Ascending aorta (tissue), 2 donors: ENCODE measurements around the gene ABHD12. TPM values are rescaled to one million over a fixed set of nuclear protein-coding genes. Genes with fewer than 3 reads are reported as not detected.

Source experiments
- DNase-seq, 2 donors: peaks; one replicate each; pipeline ENCODE4 v3.0.0-alpha.2; 2019; ENCODE audit warnings: low spot score in 2 of 2
- H3K27ac ChIP-seq, 2 donors: fragments of 200-600 bp; sonication (generic); one replicate each; pipeline ENCODE4 v1.5.1; 2016 to 2017; ENCODE audit warnings: mild to moderate bottlenecking in 1 of 2
- H3K27me3 ChIP-seq: fragments of 200-600 bp; sonication (generic); one replicate; pipeline ENCODE4 v1.5.1; 2017
- H3K36me3 ChIP-seq, 2 donors: fragments of 200-600 bp; sonication (generic); one replicate each; pipeline ENCODE4 v1.5.1; 2016
- H3K4me1 ChIP-seq, 2 donors: fragments of 200-600 bp; sonication (generic); one replicate each; pipeline ENCODE4 v1.5.1; 2016 to 2017; ENCODE audit warnings: mild to moderate bottlenecking in 1 of 2
- H3K4me3 ChIP-seq, 2 donors: fragments of 200-600 bp; sonication (generic); one replicate each; pipeline ENCODE4 v1.5.1; 2016 to 2017; ENCODE audit warnings: mild to moderate bottlenecking in 1 of 2
- H3K9me3 ChIP-seq, 2 donors: fragments of 200-600 bp; sonication (generic); one replicate each; pipeline ENCODE4 v1.5.1; 2016
- intact Hi-C: fragments of 100-400 bp; cut with DNase I; formaldehyde crosslinking; loops from one replicate; pipeline ENCODE4 v1.15.1; 2023
- total RNA-seq: library from RNA; depleted of rRNA; stranded (reverse); fragments of >200 nt; gene quantifications from one replicate; pipeline ENCODE4 v1.1.0, GENCODE V29; 2016
- TF ChIP-seq, protein P1 (sequence below), 3 experiments: fragments of 200-600 bp in 2 of 3; fragments of 450-650 bp in 1 of 3; sonication (generic) in 2 of 3; IDR thresholded peaks; one replicate each; pipeline ENCODE4 v1.5.1; 2016 to 2019; ENCODE audit warnings: antibody characterized with exemption in 3 of 3, mild to moderate bottlenecking in 1 of 3, moderate library complexity in 1 of 3

ABHD12 gene
- total RNA-seq, 1 donor from 2014 or later, result 24.3 TPM

- Histone ChIP-seq H3K4me3 (no peak overlapping the region), H3K9me3 (no peaks in the 10 kb centered on the region), H3K36me3 (no peaks in the 10 kb centered on the region), H3K27me3 (no peaks in the 10 kb centered on the region), H3K4me1 (no peaks in the 10 kb centered on the region), H3K27ac (no peak overlapping the region)
- DNase-seq, result no peak
- TF ChIP-seq, protein P1, sequence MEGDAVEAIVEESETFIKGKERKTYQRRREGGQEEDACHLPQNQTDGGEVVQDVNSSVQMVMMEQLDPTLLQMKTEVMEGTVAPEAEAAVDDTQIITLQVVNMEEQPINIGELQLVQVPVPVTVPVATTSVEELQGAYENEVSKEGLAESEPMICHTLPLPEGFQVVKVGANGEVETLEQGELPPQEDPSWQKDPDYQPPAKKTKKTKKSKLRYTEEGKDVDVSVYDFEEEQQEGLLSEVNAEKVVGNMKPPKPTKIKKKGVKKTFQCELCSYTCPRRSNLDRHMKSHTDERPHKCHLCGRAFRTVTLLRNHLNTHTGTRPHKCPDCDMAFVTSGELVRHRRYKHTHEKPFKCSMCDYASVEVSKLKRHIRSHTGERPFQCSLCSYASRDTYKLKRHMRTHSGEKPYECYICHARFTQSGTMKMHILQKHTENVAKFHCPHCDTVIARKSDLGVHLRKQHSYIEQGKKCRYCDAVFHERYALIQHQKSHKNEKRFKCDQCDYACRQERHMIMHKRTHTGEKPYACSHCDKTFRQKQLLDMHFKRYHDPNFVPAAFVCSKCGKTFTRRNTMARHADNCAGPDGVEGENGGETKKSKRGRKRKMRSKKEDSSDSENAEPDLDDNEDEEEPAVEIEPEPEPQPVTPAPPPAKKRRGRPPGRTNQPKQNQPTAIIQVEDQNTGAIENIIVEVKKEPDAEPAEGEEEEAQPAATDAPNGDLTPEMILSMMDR (IDR thresholded peaks at IDR 0.05), result no peak
- intact Hi-C loops, result no loop called here
Measured at GRCh38 chr20:25364879-25365699, 25.5 kb downstream of the ABHD12 start.

DNA sequence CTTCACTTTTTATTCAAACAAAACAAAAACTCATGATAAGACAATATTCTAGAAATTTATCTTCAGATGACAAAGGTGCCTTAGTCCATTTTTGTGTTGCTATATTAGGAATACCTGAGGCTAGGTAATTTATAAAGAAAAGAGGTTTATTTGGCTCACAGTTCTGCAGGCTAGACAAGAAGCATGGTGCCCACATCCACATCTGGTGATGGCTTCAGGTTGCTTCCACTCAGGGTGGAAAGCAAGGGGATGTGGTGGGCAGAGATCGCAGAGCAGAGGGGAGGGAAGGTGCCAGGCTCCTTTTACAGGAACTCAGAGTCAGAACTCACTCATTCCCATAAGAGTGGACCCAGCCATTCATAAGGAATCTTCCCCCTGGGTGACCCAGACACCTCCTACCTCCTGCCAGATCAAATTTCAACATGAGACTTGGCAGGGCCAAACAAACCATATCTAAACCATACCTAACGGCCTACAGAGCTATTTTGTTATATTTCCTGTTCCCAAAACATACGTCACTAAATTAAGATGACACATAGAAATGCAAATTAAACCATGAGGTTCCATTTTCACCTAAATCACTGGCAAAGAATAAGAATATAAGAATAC, 26.4 kb downstream of the ABHD12 start:
- Histone ChIP-seq H3K27me3 (no peaks in the 10 kb centered on the region), H3K36me3 (no peaks in the 10 kb centered on the region), H3K27ac (no peak overlapping the region), H3K9me3 (no peaks in the 10 kb centered on the region), H3K4me1 (no peaks in the 10 kb centered on the region), H3K4me3 (no peak overlapping the region)
- TF ChIP-seq, protein P1 (IDR thresholded peaks at IDR 0.05), result no peak
- no peak for DNase-seq
- intact Hi-C loops, result no loop called here

GRCh38 chr20:25361287-25361683, 29.4 kb downstream of the ABHD12 start:
- H3K27ac ChIP-seq, result no peak overlapping the region
- DNase-seq, result no peak
- H3K4me3 ChIP-seq, result no peak overlapping the region
- no peaks in the 10 kb centered on the region for H3K9me3 ChIP-seq
- no peaks in the 10 kb centered on the region for H3K36me3 ChIP-seq
- TF ChIP-seq, protein P1 (IDR thresholded peaks at IDR 0.05), result no peak
- no peaks in the 10 kb centered on the region for H3K4me1 ChIP-seq
- H3K27me3 ChIP-seq, result no peaks in the 10 kb centered on the region
- intact Hi-C loops, result no loop called here

- H3K4me1 ChIP-seq, result no peaks in the 10 kb centered on the region
- no peaks in the 10 kb centered on the region for H3K36me3 ChIP-seq
- TF ChIP-seq, protein P1 (IDR thresholded peaks at IDR 0.05), result no peak
- intact Hi-C loops, result no loop called here
- no peaks in the 10 kb centered on the region for H3K27me3 ChIP-seq
- H3K27ac ChIP-seq, result no peak overlapping the region
- no peak overlapping the region for H3K4me3 ChIP-seq
- H3K9me3 ChIP-seq, result no peaks in the 10 kb centered on the region
- no peak for DNase-seq
Measured at GRCh38 chr20:25360631-25361286, 29.9 kb downstream of the ABHD12 start.

DNA sequence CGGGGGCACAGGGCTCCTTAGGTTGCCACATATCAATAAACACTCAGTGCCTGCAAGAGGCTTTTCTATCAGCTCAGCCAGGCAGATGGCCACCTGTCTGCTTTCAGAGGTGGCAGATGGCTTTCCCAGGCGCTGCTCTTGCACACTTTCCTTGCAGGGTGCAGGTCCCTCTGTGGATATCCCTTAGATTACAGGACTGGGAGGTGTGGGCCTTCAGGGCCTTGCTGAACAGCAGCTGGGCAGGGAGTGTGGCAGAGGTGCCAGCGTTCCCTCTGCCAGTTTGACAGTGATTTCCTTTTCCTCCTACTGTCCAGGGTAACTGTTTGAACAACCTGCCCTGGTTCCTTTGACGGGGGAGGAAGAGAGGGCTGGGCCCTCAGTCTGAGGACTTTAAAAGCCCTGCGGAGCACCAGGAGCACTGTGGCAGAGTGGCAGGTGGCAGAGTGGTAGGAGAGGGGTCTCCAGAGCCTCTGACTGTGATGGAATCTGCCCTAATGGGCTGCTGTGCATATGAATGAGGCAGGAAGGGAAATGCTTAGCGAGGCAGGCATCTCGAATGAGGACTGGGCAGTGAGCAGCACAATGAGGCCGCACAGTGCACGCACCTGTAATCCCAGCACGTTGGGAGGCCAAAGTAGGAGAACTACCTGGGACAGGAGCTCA, 34.2 kb downstream of the ABHD12 start:
- no peaks in the 10 kb centered on the region for H3K4me1 ChIP-seq
- H3K4me3 ChIP-seq, result no peak overlapping the region
- H3K9me3 ChIP-seq, result no peaks in the 10 kb centered on the region
- DNase-seq, result no peak
- TF ChIP-seq, protein P1 (IDR thresholded peaks at IDR 0.05), result no peak
- no peaks in the 10 kb centered on the region for H3K36me3 ChIP-seq
- intact Hi-C loops, result no loop called here
- no peaks in the 10 kb centered on the region for H3K27me3 ChIP-seq
- no peak overlapping the region for H3K27ac ChIP-seq
